CD4-positive, alpha-beta memory T cell (primary cell): ENCODE measurements around the gene GGA3. TPM values are rescaled to one million over a fixed set of nuclear protein-coding genes. Genes with fewer than 3 reads are reported as not detected.

ENCODE experiments used
- CTCF ChIA-PET: fragments of 350-600 bp; sonication (Branson Sonifier 250); formaldehyde crosslinking; loops from one replicate; lab custom pipeline; 2021; ENCODE audit warnings: inconsistent platforms; ENCODE audit not compliant: partially characterized antibody; lab: Charles Lee
- POLR2A ChIA-PET: fragments of 350-600 bp; sonication (Branson Sonifier 250); formaldehyde crosslinking; loops from one replicate; lab custom pipeline; 2021; ENCODE audit not compliant: partially characterized antibody; lab: Charles Lee
- DNase-seq, 5 donors: peaks; one replicate each; pipeline versions ENCODE4 v3.0.0 to v3.0.0-alpha.2; 2020 to 2022; ENCODE audit warnings: mixed read lengths in 1 of 5
- H3K27ac ChIP-seq: one replicate; pipeline ENCODE4 v1.7.0; 2013; ENCODE audit warnings: low read depth, low read length
- H3K27me3 ChIP-seq: 2 replicates; pipeline ENCODE4 v1.7.0; 2013; ENCODE audit warnings: mild to moderate bottlenecking, low read length, moderate library complexity; ENCODE audit not compliant: insufficient read depth
- H3K36me3 ChIP-seq: 2 replicates; pipeline ENCODE4 v1.7.0; 2013; ENCODE audit warnings: mild to moderate bottlenecking, low read length, moderate library complexity; ENCODE audit not compliant: insufficient read depth
- H3K4me1 ChIP-seq: 2 replicates; pipeline ENCODE4 v1.7.0; 2013; ENCODE audit warnings: mild to moderate bottlenecking, low read length, moderate library complexity; ENCODE audit not compliant: insufficient read depth
- H3K4me3 ChIP-seq, 2 donors: one replicate each; pipeline ENCODE4 v1.7.0; 2013; ENCODE audit warnings: low read length in 2 of 2, mild to moderate bottlenecking in 1 of 2
- H3K9me3 ChIP-seq, 2 donors: one replicate each; pipeline ENCODE4 v1.7.0; 2013; ENCODE audit warnings: low read length in 2 of 2, control low read depth in 1 of 2; ENCODE audit not compliant: control insufficient read depth in 1 of 2
- H3K27ac Mint-ChIP-seq, 7 donors: one replicate each; pipeline ENCODE4 v1.8.0; 2020 to 2021; ENCODE audit warnings: mixed read lengths in 7 of 7, mild to moderate bottlenecking in 6 of 7, inconsistent platforms in 3 of 7, moderate library complexity in 3 of 7
- H3K27me3 Mint-ChIP-seq, 2 donors: one replicate each; pipeline ENCODE4 v1.8.0; 2020 to 2021; ENCODE audit warnings: mixed read lengths in 2 of 2
- H3K36me3 Mint-ChIP-seq, 2 donors: one replicate each; pipeline ENCODE4 v1.8.0; 2020 to 2021; ENCODE audit warnings: mixed read lengths in 2 of 2, inconsistent platforms in 1 of 2, mild to moderate bottlenecking in 1 of 2
- H3K4me1 Mint-ChIP-seq, 4 donors: one replicate each; pipeline ENCODE4 v1.8.0; 2020 to 2021; ENCODE audit warnings: mixed read lengths in 4 of 4, mild to moderate bottlenecking in 1 of 4
- H3K4me3 Mint-ChIP-seq, 8 donors: one replicate each; pipeline ENCODE4 v1.8.0; 2020 to 2021; ENCODE audit warnings: mixed read lengths in 8 of 8, mild to moderate bottlenecking in 7 of 8, moderate library complexity in 6 of 8, inconsistent platforms in 3 of 8
- H3K9me3 Mint-ChIP-seq, 8 donors: one replicate each; pipeline ENCODE4 v1.8.0; 2020 to 2021; ENCODE audit warnings: mixed read lengths in 8 of 8, mild to moderate bottlenecking in 5 of 8, inconsistent platforms in 3 of 8, moderate library complexity in 1 of 8
- intact Hi-C: fragments of 100-400 bp; cut with micrococcal nuclease; formaldehyde crosslinking; loops from one replicate; pipeline ENCODE4 v1.15.1; 2023
- polyA plus RNA-seq, 2 donors: library from polyadenylated mRNA; unstranded; fragments of 300-500 nt; fragmentation: Illumina TruSeq; gene quantifications; one replicate each; pipeline ENCODE4 v1.2.3, GENCODE V29; 2021
- total RNA-seq, 2 experiments: library from RNA; stranded (reverse); gene quantifications; one replicate each; pipeline ENCODE4 v1.2.3, GENCODE V29; 2021

GGA3 gene
- total and polyA plus RNA-seq, 4 experiments from 2014 or later: 7.7 to 122 (median 73.6) TPM

GRCh38 chr17:75272848-75273184, 11.4 kb upstream of the GGA3 start:
- DNase-seq: no peak
- ChIA-PET POLR2A (interaction anchor here (1.7 to 6.3 kb wide), 5 partner anchors 12 to 133 kb away, joined by 4 to 193 read pairs (median 62); partner anchors contain the start of genes GGA3, GRB2, MRPS7 and SLC25A19), CTCF (interaction anchor here (0.6 to 5.1 kb wide), 3 partner anchors 17 to 159 kb away, joined by 3 to 59 read pairs (median 5); partner anchors contain the start of gene SLC25A19)
- no peaks in the 10 kb centered on the region for H3K27me3 Mint-ChIP-seq
- H3K9me3 ChIP-seq: no peaks in the 10 kb centered on the region
- no peaks in the 10 kb centered on the region for H3K9me3 Mint-ChIP-seq
- H3K4me1 ChIP-seq: peaks cover 27% of the 10 kb centered on the region
- peak overlapping the region; percentile 82 for H3K27ac ChIP-seq
- H3K27me3 ChIP-seq: no peaks in the 10 kb centered on the region
- H3K4me3 Mint-ChIP-seq: peak overlapping the region; percentile 42 to 84 (median 76)
- peaks cover 10 to 35% (median 22%) of the 10 kb centered on the region in 4 donors for H3K4me1 Mint-ChIP-seq
- peaks cover 1% of the 10 kb centered on the region for H3K36me3 ChIP-seq
- H3K36me3 Mint-ChIP-seq: peaks cover 0 to 14% of the 10 kb centered on the region in 2 donors
- H3K27ac Mint-ChIP-seq: peak overlapping the region in 5 of 7 donors; percentile 72 to 84 (median 80)
- intact Hi-C loops: no loop called here
- H3K4me3 ChIP-seq: no peak overlapping the region

- intact Hi-C loops: loop anchor here (1.0 to 2.0 kb wide), 3 partner anchors 11 to 89 kb away; partner anchors contain the start of genes GGA3, MRPS7, SLC25A19 and SUMO2
- peaks cover 27% of the 10 kb centered on the region for H3K4me1 ChIP-seq
- peak overlapping the region; percentile 82 for H3K27ac ChIP-seq
- H3K9me3 Mint-ChIP-seq: no peaks in the 10 kb centered on the region
- no peaks in the 10 kb centered on the region for H3K27me3 Mint-ChIP-seq
- ChIA-PET CTCF (interaction anchor here (0.6 to 5.1 kb wide), 9 partner anchors 18 to 158 kb away, joined by 3 to 59 read pairs (median 5); partner anchors contain the start of gene SLC25A19), POLR2A (interaction anchor here (0.6 to 6.3 kb wide), 11 partner anchors 9 to 1776 kb away, joined by 3 to 193 read pairs (median 15); partner anchors contain the start of genes GGA3, GRB2, MRPS7 and SLC25A19)
- no peak for DNase-seq
- H3K27ac Mint-ChIP-seq: peak overlapping the region; percentile 60 to 94 (median 88)
- peak overlapping the region; percentile 80 to 91 (median 84) for H3K4me3 Mint-ChIP-seq
- H3K4me1 Mint-ChIP-seq: peaks cover 10 to 35% (median 22%) of the 10 kb centered on the region in 4 donors
- H3K4me3 ChIP-seq: peak overlapping the region; percentile 42 to 82
- H3K27me3 ChIP-seq: no peaks in the 10 kb centered on the region
- no peaks in the 10 kb centered on the region for H3K9me3 ChIP-seq
- peaks cover 0 to 15% of the 10 kb centered on the region in 2 donors for H3K36me3 Mint-ChIP-seq
- H3K36me3 ChIP-seq: no peaks in the 10 kb centered on the region
These were observed 10.8 kb upstream of the GGA3 start for GRCh38 chr17:75271955-75272847.

- H3K4me3 Mint-ChIP-seq: peak overlapping the region; percentile 80 to 91 (median 84)
- CTCF ChIA-PET: interaction anchor here (0.6 to 5.1 kb wide), 28 partner anchors 10 to 310 kb away, joined by 3 to 59 read pairs (median 4); partner anchors contain the start of genes GGA3, JPT1, MRPS7 and NUP85
- H3K4me1 ChIP-seq: peaks cover 27% of the 10 kb centered on the region
These were observed 10.0 kb upstream of the GGA3 start for GRCh38 chr17:75271233-75271954.

GRCh38 chr17:75270966-75271232, 9.5 kb upstream of the GGA3 start, which contains the start of gene MIF4GD:
TSS of gene MIF4GD (minus strand) at chr17:75271231. CDS start at chr17:75270195, 1,036 bp downstream.
- H3K27ac Mint-ChIP-seq: peak within 1 kb of the TSS; percentile 80 to 94 (median 90)
- POLR2A ChIA-PET: interaction anchor here (0.5 to 6.3 kb wide), 40 partner anchors 10 to 989 kb away, joined by 3 to 193 read pairs (median 6); partner anchors contain the start of genes ARMC7, FDXR, GGA3 and GRB2
- H3K9me3 ChIP-seq: no peaks in the 10 kb centered on the region
- H3K9me3 Mint-ChIP-seq: no peaks in the 10 kb centered on the region
- DNase-seq: no peak
- peaks cover 11% of the 10 kb centered on the region for H3K36me3 ChIP-seq
- CTCF ChIA-PET: interaction anchor here (0.6 to 5.1 kb wide), 27 partner anchors 10 to 310 kb away, joined by 3 to 59 read pairs (median 4); partner anchors contain the start of genes GGA3, JPT1, MRPS7 and NUP85
- no peaks in the 10 kb centered on the region for H3K27me3 ChIP-seq
- H3K4me1 ChIP-seq: peaks cover 27% of the 10 kb centered on the region
- peaks cover 10 to 35% (median 22%) of the 10 kb centered on the region in 4 donors for H3K4me1 Mint-ChIP-seq
- peaks cover 3 to 24% of the 10 kb centered on the region in 2 donors for H3K36me3 Mint-ChIP-seq
- H3K27ac ChIP-seq: peak within 1 kb of the TSS; percentile 89
- peak within 1 kb of the TSS; percentile 80 to 91 (median 84) for H3K4me3 Mint-ChIP-seq
- H3K4me3 ChIP-seq: peak within 1 kb of the TSS; percentile 61 to 89
- intact Hi-C loops: loop anchor here (1.0 to 2.0 kb wide), 4 partner anchors 10 to 141 kb away; partner anchors contain the start of genes GGA3, MRPS7, SLC25A19 and SUMO2
- no peaks in the 10 kb centered on the region for H3K27me3 Mint-ChIP-seq

More at GRCh38 chr17:75271233-75271954, 10.0 kb upstream of the GGA3 start:
- H3K4me1 Mint-ChIP-seq: peaks cover 10 to 35% (median 22%) of the 10 kb centered on the region in 4 donors
- intact Hi-C loops: loop anchor here (1.0 to 2.0 kb wide), 3 partner anchors 10 to 89 kb away; partner anchors contain the start of genes GGA3, MRPS7, SLC25A19 and SUMO2
- peaks cover 6% of the 10 kb centered on the region for H3K36me3 ChIP-seq
- no peaks in the 10 kb centered on the region for H3K9me3 Mint-ChIP-seq
- H3K27ac Mint-ChIP-seq: peak overlapping the region; percentile 25 to 94 (median 88)
- H3K27me3 Mint-ChIP-seq: no peaks in the 10 kb centered on the region
- POLR2A ChIA-PET: interaction anchor here (0.5 to 6.3 kb wide), 41 partner anchors 10 to 1776 kb away, joined by 3 to 193 read pairs (median 5); partner anchors contain the start of genes ARMC7, FDXR, GGA3 and GRB2
- H3K27me3 ChIP-seq: no peaks in the 10 kb centered on the region
- peaks cover 3 to 21% of the 10 kb centered on the region in 2 donors for H3K36me3 Mint-ChIP-seq
- H3K4me3 ChIP-seq: peak overlapping the region; percentile 42 to 82
- DNase-seq: peak; percentile 86 to 94 (median 88)
- H3K27ac ChIP-seq: peak overlapping the region; percentile 89
- H3K9me3 ChIP-seq: no peaks in the 10 kb centered on the region

GRCh38 chr17:75270218-75270965, 9.0 kb upstream of the GGA3 start:
- peak overlapping the region; percentile 66 to 92 (median 88) for H3K27ac Mint-ChIP-seq
- H3K36me3 Mint-ChIP-seq: peaks cover 3 to 29% of the 10 kb centered on the region in 2 donors
- H3K27me3 Mint-ChIP-seq: no peaks in the 10 kb centered on the region
- Histone ChIP-seq H3K4me3 (peak overlapping the region; percentile 61 to 89), H3K9me3 (no peaks in the 10 kb centered on the region), H3K36me3 (peaks cover 15% of the 10 kb centered on the region), H3K4me1 (peaks cover 27% of the 10 kb centered on the region), H3K27ac (peak overlapping the region; percentile 89), H3K27me3 (no peaks in the 10 kb centered on the region)
- DNase-seq: peak in 3 of 5 donors; percentile 13 to 56 (median 15)
- no peaks in the 10 kb centered on the region for H3K9me3 Mint-ChIP-seq
- H3K4me1 Mint-ChIP-seq: peaks cover 10 to 35% (median 22%) of the 10 kb centered on the region in 4 donors
- ChIA-PET POLR2A (interaction anchor here (0.5 to 6.3 kb wide), 39 partner anchors 9 to 988 kb away, joined by 3 to 193 read pairs (median 6); partner anchors contain the start of genes ARMC7, FDXR, GGA3 and GRB2), CTCF (interaction anchor here (0.6 to 5.1 kb wide), 29 partner anchors 9 to 309 kb away, joined by 3 to 59 read pairs (median 4); partner anchors contain the start of genes GGA3, JPT1, MRPS7 and NUP85)
- H3K4me3 Mint-ChIP-seq: peak overlapping the region; percentile 76 to 85 (median 82)
- intact Hi-C loops: loop anchor here (1.0 to 2.0 kb wide), 2 partner anchors 88 to 142 kb away; partner anchors contain the start of gene SUMO2
